NB4 (cell line): Measurements from ENCODE around the gene CCIN.

ENCODE experiments used
- DNase-seq: peaks from one replicate; pipeline ENCODE4 v3.0.0; 2010; ENCODE audit warnings: low read depth
- H3K4me3 ChIP-seq: one replicate; pipeline ENCODE4 v1.5.1; 2011; ENCODE audit warnings: mild to moderate bottlenecking, low read depth, low read length, moderate library complexity
- CTCF ChIP-seq: IDR thresholded peaks from one replicate; pipeline ENCODE4 v1.5.1; 2012; ENCODE audit warnings: low read depth, low read length
- MYC ChIP-seq: IDR thresholded peaks from 2 replicates; pipeline ENCODE4 v1.6.1; 2011; ENCODE audit warnings: low read depth, low read length
- POLR2A ChIP-seq: IDR thresholded peaks from 2 replicates; pipeline ENCODE4 v1.6.1; 2011; ENCODE audit warnings: mild to moderate bottlenecking; ENCODE audit not compliant: insufficient read length; ENCODE audit errors: extremely low read depth
- TF ChIP-seq, protein P1 (sequence below): IDR thresholded peaks from 2 replicates; pipeline ENCODE4 v1.6.1; 2011; ENCODE audit warnings: low read depth, low read length

The CCIN gene

DNA sequence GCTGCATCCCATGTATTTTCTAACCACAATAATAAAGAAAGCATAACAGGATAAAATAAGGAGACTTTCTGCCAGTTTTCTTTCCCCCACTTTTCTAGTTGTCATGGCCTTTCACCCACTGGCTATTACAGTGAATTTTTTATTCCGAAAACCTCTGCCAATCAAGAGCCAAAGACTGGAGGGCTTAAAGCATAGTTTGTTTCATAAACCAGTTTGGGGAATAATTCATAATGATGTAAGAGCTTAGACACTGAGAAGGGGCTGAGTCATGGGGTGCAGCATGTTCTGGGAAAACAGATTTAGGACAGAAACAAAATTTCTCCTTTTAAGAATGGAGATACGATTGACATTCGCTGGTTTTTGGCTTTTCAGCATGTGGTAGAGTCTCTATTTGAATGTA is 37.1 kb upstream of the CCIN start:
- TF ChIP-seq MYC (no peak), POLR2A (no peak), CTCF (no peak)
- TF ChIP-seq, protein P1, sequence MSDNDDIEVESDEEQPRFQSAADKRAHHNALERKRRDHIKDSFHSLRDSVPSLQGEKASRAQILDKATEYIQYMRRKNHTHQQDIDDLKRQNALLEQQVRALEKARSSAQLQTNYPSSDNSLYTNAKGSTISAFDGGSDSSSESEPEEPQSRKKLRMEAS, result no peak

GRCh38 chr9:36134761-36135505 is 34.3 kb upstream of the CCIN start:
- DNase-seq, result no peak
- H3K4me3 ChIP-seq, result no peak overlapping the region
- TF ChIP-seq CTCF, result no peak
- no peak for TF ChIP-seq MYC
- TF ChIP-seq, protein P1, result no peak
- TF ChIP-seq POLR2A, result no peak

More for the DNA sequence above, 37.1 kb upstream of the CCIN start:
- no peak overlapping the region for H3K4me3 ChIP-seq
- DNase-seq, result no peak

DNA sequence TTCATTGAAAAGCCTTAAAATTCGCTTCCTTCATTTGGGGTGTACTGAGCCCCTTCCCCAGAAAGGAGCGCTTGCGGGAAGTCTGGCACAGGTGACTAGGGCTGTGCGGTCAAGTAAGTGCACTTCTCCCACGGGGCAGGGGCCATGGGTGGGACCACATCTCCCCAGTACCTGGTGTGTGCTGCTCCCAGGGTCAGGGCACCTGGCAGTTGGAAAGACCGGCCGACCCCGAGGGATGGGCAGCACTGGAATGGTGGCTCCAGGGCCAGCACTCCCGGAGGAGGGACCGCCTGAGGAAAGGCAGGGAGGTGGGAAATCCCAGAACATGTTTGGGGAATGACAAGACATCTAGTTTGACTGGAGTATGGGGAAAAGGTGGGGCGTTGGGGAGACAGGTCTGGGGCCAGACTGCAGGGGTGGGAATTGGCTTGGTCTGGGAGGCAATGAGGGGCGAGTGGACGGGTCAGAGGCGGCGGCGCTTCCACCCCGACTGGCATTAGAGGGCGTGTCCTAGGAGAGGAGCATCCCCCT is 33.4 kb upstream of the CCIN start:
- H3K4me3 ChIP-seq, result no peak overlapping the region
- DNase-seq, result no peak
- TF ChIP-seq CTCF (no peak), MYC (no peak), POLR2A (no peak)
- TF ChIP-seq, protein P1, result no peak

DNA sequence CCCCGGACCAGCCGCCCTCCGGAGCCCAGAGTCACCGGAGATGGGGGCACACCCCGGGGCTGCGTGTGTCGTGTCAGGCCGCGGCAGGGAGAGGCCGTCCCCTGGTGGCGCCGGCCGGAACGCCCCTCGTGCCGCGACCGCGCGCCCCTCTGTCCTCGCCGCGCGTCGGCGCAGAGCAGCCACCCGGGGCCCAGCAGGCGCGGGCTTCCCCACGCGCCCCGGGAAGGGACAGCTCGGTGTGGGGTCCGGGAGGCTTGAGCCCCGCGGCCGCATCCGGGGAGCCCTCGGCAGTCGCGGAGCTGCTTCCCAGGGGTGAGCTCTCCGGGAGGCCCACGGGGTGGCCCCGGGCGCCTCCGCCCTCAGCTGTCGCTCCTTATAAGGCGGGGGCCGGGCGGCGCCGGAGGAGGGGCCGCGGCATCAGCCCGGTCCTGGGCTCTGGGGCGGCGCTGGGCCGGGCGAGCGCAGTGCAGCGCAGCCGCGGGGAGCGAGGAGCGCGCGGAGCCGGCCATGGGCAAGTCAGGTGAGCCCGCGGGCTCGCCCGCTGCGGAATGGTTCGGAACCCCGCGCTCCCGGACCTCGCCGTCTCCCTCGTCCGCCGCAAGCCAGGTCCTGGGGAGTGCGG is 32.8 kb upstream of the CCIN start, which contains the start of gene GLIPR2:
TSS of gene GLIPR2 (plus strand) at position 462 of the 622 bp plus-strand sequence. CDS start at position 508, 46 bp downstream.
- H3K4me3 ChIP-seq, result peak within 1 kb of the TSS; percentile 49
- DNase-seq, result peak; percentile 77
- TF ChIP-seq POLR2A, result peak; percentile 27
- TF ChIP-seq, protein P1, result no peak

GRCh38 chr9:36136894-36137391 is 32.2 kb upstream of the CCIN start:
- H3K4me3 ChIP-seq, result peak overlapping the region; percentile 49
- peak; percentile 27 for DNase-seq
- TF ChIP-seq POLR2A, result no peak
- no peak for TF ChIP-seq CTCF
- TF ChIP-seq MYC, result no peak
- TF ChIP-seq, protein P1, result no peak
